GM18951 (cell line): ENCODE data around the gene CYFIP2.

Experiments used
- POLR2A ChIP-seq: IDR thresholded peaks from 4 replicates; pipeline ENCODE4 v1.6.1; 2011; ENCODE audit warnings: mild to moderate bottlenecking; ENCODE audit not compliant: insufficient read length, insufficient read depth; ENCODE audit errors: extremely low read depth
- in situ Hi-C: fragments of 300-500 bp; cut with MboI; formaldehyde crosslinking; loops from one replicate; pipeline ENCODE4 v1.12.0; 2022; ENCODE audit warnings: low sequenced_read_pairs, mixed read lengths, inconsistent platforms; ENCODE audit not compliant: unreplicated experiment

The CYFIP2 gene

GRCh38 chr5:157328277-157328912 lies 62.5 kb downstream of the CYFIP2 start:
- in situ Hi-C loops = loop anchor here (25.0 kb wide), 1 partner anchor 409 kb away; the partner anchor contains the start of genes LSM11 and THG1L
- no peak for TF ChIP-seq POLR2A

- no peak for TF ChIP-seq POLR2A
- in situ Hi-C loops = loop anchor here (25.0 kb wide), 1 partner anchor 405 kb away; the partner anchor contains the start of genes LSM11 and THG1L
Observed at GRCh38 chr5:157331807-157332206, 65.9 kb downstream of the CYFIP2 start.

GRCh38 chr5:157335534-157336422 lies 69.9 kb downstream of the CYFIP2 start:
- TF ChIP-seq POLR2A = no peak
- in situ Hi-C loops = loop anchor here (25.0 kb wide), 1 partner anchor 402 kb away; the partner anchor contains the start of genes LSM11 and THG1L

- in situ Hi-C loops = loop anchor here (25.0 kb wide), 1 partner anchor 401 kb away; the partner anchor contains the start of genes LSM11 and THG1L
- TF ChIP-seq POLR2A = no peak
Observed at GRCh38 chr5:157336423-157336744, 70.5 kb downstream of the CYFIP2 start.

- no peak for TF ChIP-seq POLR2A
- in situ Hi-C loops = loop anchor here (25.0 kb wide), 1 partner anchor 398 kb away; the partner anchor contains the start of genes LSM11 and THG1L
Observed at GRCh38 chr5:157339409-157339808, 73.5 kb downstream of the CYFIP2 start.

GRCh38 chr5:157342822-157343402 lies 77.0 kb downstream of the CYFIP2 start:
- in situ Hi-C loops = loop anchor here (25.0 kb wide), 1 partner anchor 394 kb away; the partner anchor contains the start of genes LSM11 and THG1L
- TF ChIP-seq POLR2A = no peak

GRCh38 chr5:157343842-157344790 lies 78.2 kb downstream of the CYFIP2 start:
- in situ Hi-C loops = loop anchor here (25.0 kb wide), 1 partner anchor 393 kb away; the partner anchor contains the start of genes LSM11 and THG1L
- TF ChIP-seq POLR2A = no peak

- TF ChIP-seq POLR2A = no peak
- in situ Hi-C loops = loop anchor here (25.0 kb wide), 1 partner anchor 392 kb away; the partner anchor contains the start of genes LSM11 and THG1L
Observed at GRCh38 chr5:157345067-157345466, 79.1 kb downstream of the CYFIP2 start.

- in situ Hi-C loops = loop anchor here (25.0 kb wide), 1 partner anchor 392 kb away; the partner anchor contains the start of genes LSM11 and THG1L
- no peak for TF ChIP-seq POLR2A
Observed at GRCh38 chr5:157345485-157345884, 79.6 kb downstream of the CYFIP2 start.

- TF ChIP-seq POLR2A = no peak
- in situ Hi-C loops = loop anchor here (25.0 kb wide), 1 partner anchor 390 kb away; the partner anchor contains the start of genes LSM11 and THG1L
Observed at GRCh38 chr5:157347301-157348048, 81.6 kb downstream of the CYFIP2 start.

- in situ Hi-C loops = loop anchor here (25.0 kb wide), 1 partner anchor 389 kb away; the partner anchor contains the start of genes LSM11 and THG1L
- TF ChIP-seq POLR2A = no peak
Observed at GRCh38 chr5:157348049-157348400, 82.1 kb downstream of the CYFIP2 start.

- in situ Hi-C loops = no loop called here
- TF ChIP-seq POLR2A = no peak
Observed at GRCh38 chr5:157350939-157351801, 85.2 kb downstream of the CYFIP2 start.
